Omental fat pad (tissue), 4 donors: ENCODE results near the gene RGS19. TPM values are rescaled to one million over a fixed set of nuclear protein-coding genes. Genes with fewer than 3 reads are reported as not detected.

ENCODE experiments used
- ATAC-seq: fragments of 150-250 bp; one replicate; pipeline ENCODE4 v1.9.1; 2016; ENCODE audit warnings: mild to moderate bottlenecking, moderate library complexity; ENCODE audit not compliant: low FRiP score
- DNase-seq: peaks from one replicate; pipeline ENCODE4 v3.0.0-alpha.2; 2019; ENCODE audit warnings: low spot score
- CTCF ChIP-seq, 3 donors: fragments of 450-650 bp; IDR thresholded peaks; one replicate each; pipeline ENCODE4 v1.5.1; 2016 to 2017; ENCODE audit warnings: antibody characterized with exemption in 3 of 3, mild to moderate bottlenecking in 3 of 3, moderate library complexity in 2 of 3
- total RNA-seq, 4 donors: library from RNA; depleted of rRNA; stranded (reverse); fragments of >200 nt; gene quantifications; one replicate each; pipeline ENCODE4 v1.1.0, GENCODE V29; 2016

RGS19 gene
- total RNA-seq, 4 donors from 2014 or later = 14.0 to 45.1 (median 29.3) TPM

DNA sequence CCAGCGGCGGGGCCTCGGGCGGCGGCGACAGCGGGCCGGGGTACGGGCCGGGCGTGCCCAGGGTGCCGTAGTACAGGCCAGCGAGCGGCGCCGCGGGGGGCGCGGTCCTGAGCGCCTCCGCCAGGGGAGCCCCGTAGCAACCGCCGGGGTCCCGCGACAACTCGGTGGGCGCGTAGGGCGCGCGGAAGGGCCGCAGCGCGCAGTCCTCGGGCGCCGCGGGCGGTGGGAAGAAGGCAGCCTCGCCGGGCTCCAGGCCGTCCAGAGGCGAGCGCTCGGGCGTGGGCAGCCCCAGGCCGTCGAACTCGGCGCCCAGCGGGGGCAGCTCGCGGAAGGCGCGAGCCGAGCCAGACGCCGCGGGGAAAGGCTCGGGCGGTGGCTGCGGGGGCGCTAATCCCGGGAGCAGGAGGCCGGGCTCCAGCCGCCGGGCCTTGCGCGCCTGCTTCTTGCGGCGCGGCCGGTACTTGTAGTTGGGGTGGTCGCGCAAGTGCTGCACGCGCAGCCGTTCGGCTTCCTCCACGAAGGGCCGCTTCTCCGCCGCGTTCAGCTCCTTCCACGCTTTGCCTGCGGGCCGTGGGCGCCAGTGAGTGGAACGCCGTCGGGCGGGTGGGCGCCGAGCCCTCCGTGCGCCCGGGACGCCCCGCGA lies 30.8 kb downstream of the RGS19 start:
- DNase-seq (no peak), ATAC-seq (no peak)
- TF ChIP-seq CTCF (IDR thresholded peaks at IDR 0.05) = no peak

DNA sequence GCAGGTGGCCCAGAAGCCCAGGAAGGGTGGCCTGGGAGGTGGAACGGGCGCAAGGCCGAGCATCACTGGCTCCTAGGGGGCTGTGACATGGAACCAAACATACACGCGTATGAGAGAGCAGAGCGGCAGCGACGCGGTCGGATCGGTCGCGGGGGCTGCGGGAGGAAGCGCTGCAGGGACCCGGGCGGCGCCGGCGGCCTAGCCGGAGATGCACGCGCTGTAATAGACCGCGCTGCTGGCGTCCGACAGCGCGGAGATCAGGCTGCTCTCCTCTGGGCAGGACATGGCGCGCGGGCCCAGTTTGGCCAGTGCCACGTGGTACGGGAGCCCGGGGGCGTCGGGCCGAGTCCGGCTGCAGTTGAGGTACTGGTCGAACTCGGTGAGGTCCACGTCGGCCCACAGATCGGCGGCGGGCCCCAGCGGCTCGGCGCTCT lies 31.3 kb downstream of the RGS19 start:
- no peak for DNase-seq
- TF ChIP-seq CTCF (IDR thresholded peaks at IDR 0.05) = no peak
- no peak for ATAC-seq

- DNase-seq (no peak), ATAC-seq (no peak)
- no peak for TF ChIP-seq CTCF (IDR thresholded peaks at IDR 0.05)
These were observed 32.3 kb downstream of the RGS19 start for GRCh38 chr20:64047046-64047389.

DNA sequence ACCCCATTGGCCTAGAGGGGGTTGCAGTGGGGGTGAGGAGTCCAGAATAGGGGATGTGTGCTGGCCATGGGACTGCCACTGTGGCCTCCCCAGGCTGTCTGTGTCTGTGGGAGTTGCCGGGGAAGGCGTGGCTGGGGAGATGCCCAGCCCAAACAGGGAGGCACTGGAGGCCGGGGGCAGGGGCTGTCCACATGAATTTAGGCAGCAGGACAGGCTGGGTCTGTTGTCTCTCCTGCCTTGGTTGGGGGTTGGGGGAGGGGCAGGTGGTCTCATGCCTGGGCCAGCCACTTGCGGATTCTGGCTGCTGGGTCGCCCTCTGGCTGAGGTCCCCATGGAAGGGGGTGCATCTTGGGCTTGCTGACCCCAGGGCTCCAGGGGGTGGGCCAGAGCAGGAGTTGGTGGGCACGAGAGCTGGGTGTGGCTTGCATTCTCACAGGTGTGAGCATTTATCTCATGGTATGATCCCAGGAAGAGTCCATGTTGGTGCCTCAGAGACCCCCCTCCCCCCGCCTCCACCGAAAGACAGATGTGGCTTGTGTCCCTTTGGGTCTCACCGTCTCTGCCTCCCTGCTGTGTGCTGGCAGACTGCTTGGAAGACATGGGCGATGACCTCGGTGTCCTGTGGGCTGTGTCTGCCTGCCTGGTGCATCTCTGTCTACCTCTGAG lies 33.8 kb downstream of the RGS19 start:
- no peak for ATAC-seq
- no peak for TF ChIP-seq CTCF (IDR thresholded peaks at IDR 0.05)
- no peak for DNase-seq

DNA sequence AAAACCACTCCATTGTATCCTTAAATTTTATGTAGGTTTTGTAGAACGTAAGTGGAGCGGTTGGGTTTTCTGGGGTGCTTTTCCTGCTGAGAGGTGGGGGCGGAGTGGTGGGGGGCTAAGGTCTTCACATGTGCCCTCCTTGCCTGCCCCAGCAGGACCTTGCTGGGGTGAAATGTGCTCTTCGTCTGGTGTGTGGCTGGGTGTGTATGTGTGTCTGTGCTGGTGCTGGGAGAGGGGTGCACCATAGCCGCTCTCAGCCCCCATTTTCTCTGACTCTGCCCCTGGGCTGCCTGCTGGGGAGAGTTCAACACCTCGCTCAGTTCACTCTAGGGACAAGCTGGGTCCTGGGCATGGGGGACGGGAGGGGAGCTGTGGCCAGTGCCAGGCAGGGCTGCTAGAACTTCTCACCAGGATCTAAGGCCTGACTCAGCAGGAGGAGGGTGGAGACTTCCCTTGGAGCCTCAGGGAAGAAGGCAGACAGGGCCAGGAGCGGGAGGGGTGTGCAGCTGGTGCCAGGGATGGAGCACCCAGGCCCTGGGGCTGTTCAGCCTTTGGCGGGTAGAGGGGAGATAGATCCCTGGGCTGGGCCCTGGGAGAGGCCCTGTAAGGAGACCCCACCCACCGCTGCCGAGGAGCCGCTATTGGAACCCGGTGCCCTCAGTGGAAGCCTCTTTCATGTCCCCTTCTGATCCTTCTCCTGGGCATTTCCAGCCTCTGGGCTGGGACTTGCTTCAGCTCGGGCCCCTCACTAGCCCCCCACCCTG lies 34.7 kb downstream of the RGS19 start:
- no peak for TF ChIP-seq CTCF (IDR thresholded peaks at IDR 0.05)
- peak; percentile 20 for ATAC-seq

DNA sequence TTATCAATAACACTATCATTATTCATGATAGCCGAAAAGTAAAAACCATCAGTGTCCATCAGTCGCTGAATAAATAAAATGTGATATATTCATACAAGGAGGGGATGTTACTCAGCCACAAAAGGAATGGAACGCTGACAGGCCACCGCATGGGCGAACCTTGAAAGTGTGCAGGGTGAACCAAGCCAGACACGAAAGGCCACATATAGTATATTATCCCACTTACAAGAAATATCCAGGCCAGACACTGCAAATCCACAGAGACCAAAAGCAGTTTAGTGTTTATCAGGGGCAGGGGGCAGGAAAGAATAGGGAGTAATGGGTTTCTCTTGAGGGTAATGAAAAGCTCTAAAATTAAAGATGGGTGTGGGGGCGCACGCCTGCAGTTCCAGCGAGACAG lies 35.5 kb downstream of the RGS19 start:
- no peak for ATAC-seq
- no peak for TF ChIP-seq CTCF (IDR thresholded peaks at IDR 0.05)
- DNase-seq = no peak

More for the DNA sequence above, 34.7 kb downstream of the RGS19 start:
- DNase-seq = no peak
